Peyer's patch (tissue), 4 donors: ENCODE results near the gene WSCD1. TPM values are rescaled to one million over a fixed set of nuclear protein-coding genes. Genes with fewer than 3 reads are reported as not detected.

ENCODE experiments used
- DNase-seq, 3 donors: peaks; one replicate each; pipeline ENCODE4 v3.0.0-alpha.2; 2017 to 2019
- H3K27ac ChIP-seq, 4 donors: fragments of 200-600 bp; sonication (generic); one replicate each; pipeline ENCODE4 v1.5.1; 2016 to 2019
- H3K27me3 ChIP-seq, 2 donors: fragments of 200-600 bp; sonication (generic); one replicate each; pipeline ENCODE4 v1.5.1; 2019
- H3K36me3 ChIP-seq, 3 donors: fragments of 200-600 bp; sonication (generic); one replicate each; pipeline ENCODE4 v1.5.1; 2016 to 2019
- H3K4me1 ChIP-seq, 4 donors: fragments of 200-600 bp; sonication (generic); one replicate each; pipeline ENCODE4 v1.5.1; 2016 to 2019
- H3K4me3 ChIP-seq, 4 donors: fragments of 200-600 bp; sonication (generic); 1 replicate in 3 of 4; 2 replicates in 1 of 4; pipeline ENCODE4 v1.5.1; 2016 to 2019; ENCODE audit warnings: mild to moderate bottlenecking in 1 of 4
- H3K9me3 ChIP-seq, 4 donors: fragments of 200-600 bp; sonication (generic); one replicate each; pipeline ENCODE4 v1.5.1; 2016 to 2019; ENCODE audit warnings: mild to moderate bottlenecking in 1 of 4
- POLR2A ChIP-seq, 2 donors: fragments of 450-650 bp; IDR thresholded peaks; one replicate each; pipeline ENCODE4 v1.5.1; 2017; ENCODE audit warnings: antibody characterized with exemption in 2 of 2, mild to moderate bottlenecking in 2 of 2, moderate library complexity in 2 of 2
- total RNA-seq, 4 donors: library from RNA; depleted of rRNA; stranded (reverse); fragments of >200 nt; gene quantifications; one replicate each; pipeline ENCODE4 v1.1.0, GENCODE V29; 2016
- TF ChIP-seq, protein P1 (sequence below), 6 experiments: fragments of 450-650 bp in 4 of 6; fragments of 200-600 bp in 2 of 6; sonication (generic) in 1 of 6; IDR thresholded peaks; one replicate each; pipeline ENCODE4 v1.5.1; 2017 to 2019; ENCODE audit warnings: antibody characterized with exemption in 6 of 6, mild to moderate bottlenecking in 3 of 6, moderate library complexity in 1 of 6

WSCD1 gene
- total RNA-seq, 4 donors from 2014 or later = 5.8 to 47.3 (median 42.9) TPM

- no peak for TF ChIP-seq POLR2A (IDR thresholded peaks at IDR 0.05)
- TF ChIP-seq, protein P1, sequence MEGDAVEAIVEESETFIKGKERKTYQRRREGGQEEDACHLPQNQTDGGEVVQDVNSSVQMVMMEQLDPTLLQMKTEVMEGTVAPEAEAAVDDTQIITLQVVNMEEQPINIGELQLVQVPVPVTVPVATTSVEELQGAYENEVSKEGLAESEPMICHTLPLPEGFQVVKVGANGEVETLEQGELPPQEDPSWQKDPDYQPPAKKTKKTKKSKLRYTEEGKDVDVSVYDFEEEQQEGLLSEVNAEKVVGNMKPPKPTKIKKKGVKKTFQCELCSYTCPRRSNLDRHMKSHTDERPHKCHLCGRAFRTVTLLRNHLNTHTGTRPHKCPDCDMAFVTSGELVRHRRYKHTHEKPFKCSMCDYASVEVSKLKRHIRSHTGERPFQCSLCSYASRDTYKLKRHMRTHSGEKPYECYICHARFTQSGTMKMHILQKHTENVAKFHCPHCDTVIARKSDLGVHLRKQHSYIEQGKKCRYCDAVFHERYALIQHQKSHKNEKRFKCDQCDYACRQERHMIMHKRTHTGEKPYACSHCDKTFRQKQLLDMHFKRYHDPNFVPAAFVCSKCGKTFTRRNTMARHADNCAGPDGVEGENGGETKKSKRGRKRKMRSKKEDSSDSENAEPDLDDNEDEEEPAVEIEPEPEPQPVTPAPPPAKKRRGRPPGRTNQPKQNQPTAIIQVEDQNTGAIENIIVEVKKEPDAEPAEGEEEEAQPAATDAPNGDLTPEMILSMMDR (IDR thresholded peaks at IDR 0.05) = no peak
- Histone ChIP-seq H3K36me3 (peaks cover 0 to 14% (median 0%) of the 10 kb centered on the region in 3 donors), H3K9me3 (no peaks in the 10 kb centered on the region), H3K4me1 (peaks cover 0 to 9% (median 0%) of the 10 kb centered on the region in 4 donors), H3K4me3 (no peak overlapping the region), H3K27me3 (no peaks in the 10 kb centered on the region), H3K27ac (no peak overlapping the region)
- peak in 1 of 3 donors; percentile 25 for DNase-seq
Measured at GRCh38 chr17:6097005-6097279, 26.8 kb downstream of the WSCD1 start.

DNA sequence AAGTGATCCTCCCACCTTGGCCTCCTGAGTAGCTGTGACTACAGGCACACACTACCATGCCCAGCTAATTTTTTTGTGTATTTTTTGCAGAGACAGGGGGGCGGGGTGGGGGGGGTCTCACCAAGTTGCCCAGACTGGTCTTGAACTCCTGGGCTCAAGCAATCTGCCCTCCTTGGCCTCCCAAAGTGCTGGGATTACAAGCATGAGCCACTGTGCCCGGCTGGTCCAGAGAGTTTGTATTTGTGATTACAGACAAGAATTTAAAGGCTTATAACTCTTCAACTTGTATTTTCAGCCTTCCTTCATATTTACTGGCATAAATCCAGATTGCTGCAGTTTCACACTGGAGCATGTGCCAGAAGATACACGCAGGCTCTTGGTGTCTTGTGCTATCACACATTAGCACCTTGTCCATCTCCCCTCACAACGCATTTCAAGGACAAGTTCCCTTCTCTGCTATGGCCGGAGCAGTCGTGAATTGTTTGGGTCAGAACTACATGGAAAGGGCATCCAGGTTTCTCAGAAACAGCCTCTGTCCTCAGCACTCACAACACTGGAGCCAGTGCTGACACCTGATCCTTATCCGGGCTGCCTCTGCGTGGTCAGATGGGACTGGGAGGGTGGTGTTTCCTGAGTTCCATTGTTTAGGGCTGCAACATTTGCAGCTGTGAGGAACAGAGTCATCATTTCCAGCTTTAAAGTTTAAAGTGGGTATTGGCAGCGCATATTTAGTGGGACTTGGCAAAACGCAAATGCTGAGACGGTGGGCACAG, 28.1 kb downstream of the WSCD1 start:
- Histone ChIP-seq H3K27me3 (no peaks in the 10 kb centered on the region), H3K27ac (peak overlapping the region in 1 of 4 donors; percentile 9), H3K9me3 (no peaks in the 10 kb centered on the region), H3K4me3 (no peak overlapping the region), H3K4me1 (peaks cover 0 to 18% (median 0%) of the 10 kb centered on the region in 4 donors), H3K36me3 (peaks cover 0 to 11% (median 0%) of the 10 kb centered on the region in 3 donors)
- peak in 1 of 3 donors; percentile 21 for DNase-seq
- TF ChIP-seq, protein P1 (IDR thresholded peaks at IDR 0.05) = no peak
- no peak for TF ChIP-seq POLR2A (IDR thresholded peaks at IDR 0.05)

GRCh38 chr17:6098823-6099180, 28.6 kb downstream of the WSCD1 start:
- DNase-seq = no peak
- H3K4me3 ChIP-seq = no peak overlapping the region
- no peaks in the 10 kb centered on the region for H3K9me3 ChIP-seq
- H3K27me3 ChIP-seq = no peaks in the 10 kb centered on the region
- TF ChIP-seq, protein P1 (IDR thresholded peaks at IDR 0.05) = no peak
- TF ChIP-seq POLR2A (IDR thresholded peaks at IDR 0.05) = no peak
- peak overlapping the region in 1 of 4 donors; percentile 9 for H3K27ac ChIP-seq
- peaks cover 0 to 24% (median 0%) of the 10 kb centered on the region in 4 donors for H3K4me1 ChIP-seq
- H3K36me3 ChIP-seq = peaks cover 0 to 11% (median 0%) of the 10 kb centered on the region in 3 donors

DNA sequence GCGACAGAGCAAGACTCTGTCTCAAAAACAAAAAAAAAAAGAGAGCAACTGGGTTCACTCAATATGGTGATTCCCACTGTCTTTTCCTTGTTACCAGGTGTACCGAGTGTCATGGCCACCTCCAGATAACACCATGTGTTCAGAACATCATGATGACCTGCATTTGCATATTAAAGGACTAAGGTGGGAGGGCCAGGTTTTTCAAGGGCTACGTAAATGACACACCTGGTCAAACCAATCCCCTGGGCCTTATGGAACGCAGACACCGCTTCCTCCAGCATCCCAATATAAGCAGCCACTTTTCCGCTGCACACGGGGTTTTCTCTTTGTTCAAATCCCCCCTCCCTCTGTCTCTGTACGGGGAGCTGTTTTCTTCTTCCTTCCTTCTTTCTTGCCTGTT, 29.3 kb downstream of the WSCD1 start:
- Histone ChIP-seq H3K36me3 (peaks cover 0 to 11% (median 0%) of the 10 kb centered on the region in 3 donors), H3K4me3 (no peak overlapping the region), H3K27me3 (no peaks in the 10 kb centered on the region), H3K27ac (no peak overlapping the region), H3K4me1 (peaks cover 0 to 31% (median 0%) of the 10 kb centered on the region in 4 donors), H3K9me3 (no peaks in the 10 kb centered on the region)
- no peak for TF ChIP-seq POLR2A (IDR thresholded peaks at IDR 0.05)
- TF ChIP-seq, protein P1 (IDR thresholded peaks at IDR 0.05) = no peak
- peak in 1 of 3 donors; percentile 6 for DNase-seq

- H3K36me3 ChIP-seq = peaks cover 0 to 7% (median 0%) of the 10 kb centered on the region in 3 donors
- no peak overlapping the region for H3K27ac ChIP-seq
- H3K9me3 ChIP-seq = no peaks in the 10 kb centered on the region
- no peak for TF ChIP-seq POLR2A (IDR thresholded peaks at IDR 0.05)
- TF ChIP-seq, protein P1 (IDR thresholded peaks at IDR 0.05) = no peak
- DNase-seq = peak in 1 of 3 donors; percentile 22
- no peaks in the 10 kb centered on the region for H3K27me3 ChIP-seq
- H3K4me3 ChIP-seq = no peak overlapping the region
- peaks cover 0 to 37% (median 0%) of the 10 kb centered on the region in 4 donors for H3K4me1 ChIP-seq
Measured at GRCh38 chr17:6100146-6100545, 30.0 kb downstream of the WSCD1 start.
